Activated T-helper 1 cell treated with anti-CD3 and anti-CD28 coated beads, Interleukin-12 subunit alpha, Interleukin-12 subunit beta, Interleukin-2, Interleukin-4 antibody, amounts not matched to agents 30 ng/mL and 10 ng/mL and 1 ng/mL, durations not matched to agents 14 hours and 24 hours and 36 hours (primary cell): ENCODE results near the gene IL36G. TPM values are rescaled to one million over a fixed set of nuclear protein-coding genes. Genes with fewer than 3 reads are reported as not detected.

Source experiments
- total RNA-seq: library from RNA; stranded (reverse); gene quantifications from 2 replicates; pipeline ENCODE4 v1.2.3, GENCODE V29; 2022

The IL36G gene
- total RNA-seq, 1 donor from 2014 or later = not detected

Other genes with a start within 250 kb of the IL36G start
- 20.9 and 21.2 TPM in 2 replicates for gene CKAP2L, start 213.4 kb upstream of the IL36G start, total RNA-seq
- 7.5 and 7.8 TPM in 2 replicates for gene IL1A, start 193.5 kb upstream of the IL36G start, total RNA-seq
- gene IL1B, start 141.2 kb upstream of the IL36G start, total RNA-seq = 0.23 and 0.44 TPM in 2 replicates
- not detected in 2 replicates for gene IL37, start 66.8 kb upstream of the IL36G start, total RNA-seq
- gene IL36A, start 27.5 kb downstream of the IL36G start, total RNA-seq = not detected in 2 replicates
- not detected in 2 replicates for gene IL36B, start 74.9 kb downstream of the IL36G start, total RNA-seq
- gene IL36RN, start 81.2 kb downstream of the IL36G start, total RNA-seq = not detected in 2 replicates
- not detected in 2 replicates for gene IL1F10, start 90.0 kb downstream of the IL36G start, total RNA-seq
- 4.2 and 4.7 TPM in 2 replicates for gene IL1RN, start 149.6 kb downstream of the IL36G start, total RNA-seq
- 249 and 257 TPM in 2 replicates for gene PSD4, start 196.0 kb downstream of the IL36G start, total RNA-seq